Lung (tissue), 12 donors: ENCODE measurements around the gene FLVCR2. TPM values are rescaled to one million over a fixed set of nuclear protein-coding genes. Genes with fewer than 3 reads are reported as not detected.

ENCODE experiments used
- ATAC-seq: fragments of 200-7000 bp; cut with Tn5 transposase; one replicate; pipeline ENCODE4 v1.9.1; 2020; ENCODE audit warnings: moderate number of reproducible peaks; ENCODE audit not compliant: insufficient read depth, low FRiP score
- DNase-seq, 3 donors: peaks; one replicate each; pipeline ENCODE4 v3.0.0-alpha.2; 2013 to 2017
- H3K27ac ChIP-seq, 2 donors: one replicate each; pipeline ENCODE4 v1.5.1; 2013; ENCODE audit warnings: mild to moderate bottlenecking in 2 of 2, moderate library complexity in 2 of 2, control low read depth in 1 of 2, inconsistent platforms in 1 of 2, low read depth in 1 of 2, low read length in 1 of 2
- H3K27me3 ChIP-seq, 3 donors: one replicate each; pipeline ENCODE4 v1.5.1; 2013; ENCODE audit warnings: low read length in 2 of 3; ENCODE audit not compliant: control insufficient read depth in 3 of 3, insufficient read depth in 3 of 3
- H3K36me3 ChIP-seq, 4 donors: one replicate each; pipeline ENCODE4 v1.5.1; 2013; ENCODE audit warnings: low read length in 4 of 4, mild to moderate bottlenecking in 1 of 4, moderate library complexity in 1 of 4; ENCODE audit not compliant: control insufficient read depth in 4 of 4, insufficient read depth in 4 of 4
- H3K4me1 ChIP-seq, 5 donors: one replicate each; pipeline ENCODE4 v1.5.1; 2013; ENCODE audit warnings: low read length in 5 of 5, mild to moderate bottlenecking in 2 of 5, moderate library complexity in 1 of 5; ENCODE audit not compliant: control insufficient read depth in 5 of 5, insufficient read depth in 5 of 5
- H3K4me3 ChIP-seq: one replicate; pipeline ENCODE4 v1.5.1; 2013; ENCODE audit warnings: mild to moderate bottlenecking, control low read depth, moderate library complexity
- H3K9ac ChIP-seq, 2 donors: one replicate each; pipeline ENCODE4 v1.5.1; 2013; ENCODE audit warnings: low read length in 2 of 2, control low read depth in 1 of 2; ENCODE audit not compliant: insufficient read depth in 1 of 2
- H3K9me3 ChIP-seq, 4 donors: one replicate each; pipeline ENCODE4 v1.5.1; 2013; ENCODE audit warnings: low read length in 3 of 4, mild to moderate bottlenecking in 1 of 4, moderate library complexity in 1 of 4; ENCODE audit not compliant: control insufficient read depth in 4 of 4, insufficient read depth in 3 of 4
- WGBS, 2 donors: extraction: QIAGEN DNeasy Blood & Tissue Kit; methylation state at CpG; one replicate each; pipeline ENCODE4 v1.1.7; 2013; 5-methylcytosine and 5-hydroxymethylcytosine counted together
- polyA plus RNA-seq, 2 donors: library from polyadenylated mRNA; stranded (reverse); fragments of 200-250 nt; gene quantifications; one replicate each; pipeline ENCODE4 v1.2.1, GENCODE V29; 2013
- total RNA-seq, 2 donors: library from RNA; depleted of rRNA in 1 of 2; stranded (reverse); fragments of >200 nt in 1 of 2; gene quantifications; one replicate each; pipeline ENCODE4 v1.2.1, GENCODE V29; 2014 to 2021
- TF ChIP-seq, protein P1 (sequence below): IDR thresholded peaks from 2 replicates; pipeline ENCODE4 v1.5.1; 2012; ENCODE audit warnings: mild to moderate bottlenecking; ENCODE audit errors: control extremely low read depth, extremely low read depth
- donor health status: control.
- donor health status: control.
- donor health status: Bipolar disorder and iron deficiency.
- donor health status: healthy.
- donor health status: DM: yes; HTN: yes; CAD: no.

Gene FLVCR2
- total and polyA plus RNA-seq, 4 donors, result 4.7 to 37.6 (median 20.5) TPM

DNA sequence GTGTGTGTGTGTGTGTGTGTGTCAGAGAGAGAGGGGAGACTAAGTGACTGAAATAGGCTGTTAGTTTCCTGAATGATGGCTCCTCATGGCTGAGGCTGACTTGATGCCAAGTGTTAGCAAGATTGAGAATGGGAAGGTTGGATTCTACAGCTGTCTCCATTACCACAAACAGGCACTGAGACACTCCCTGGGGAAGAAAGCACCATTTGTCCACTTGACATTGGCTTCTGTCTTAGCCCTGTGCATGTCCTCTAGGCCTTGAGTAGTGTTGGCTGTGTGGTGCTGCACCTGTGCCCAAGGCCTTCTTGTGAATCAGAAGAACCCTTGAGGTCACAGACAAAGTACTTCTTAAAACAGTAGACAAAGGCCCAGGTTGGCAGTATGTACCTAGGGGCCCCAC, 66.6 kb downstream of the FLVCR2 start:
- peaks cover 6 to 11% (median 9%) of the 10 kb centered on the region in 4 donors for H3K36me3 ChIP-seq
- DNase-seq, result no peak
- H3K27me3 ChIP-seq, result no peaks in the 10 kb centered on the region
- ATAC-seq, result no peak
- peaks cover 0 to 14% (median 6%) of the 10 kb centered on the region in 5 donors for H3K4me1 ChIP-seq
- TF ChIP-seq, protein P1, sequence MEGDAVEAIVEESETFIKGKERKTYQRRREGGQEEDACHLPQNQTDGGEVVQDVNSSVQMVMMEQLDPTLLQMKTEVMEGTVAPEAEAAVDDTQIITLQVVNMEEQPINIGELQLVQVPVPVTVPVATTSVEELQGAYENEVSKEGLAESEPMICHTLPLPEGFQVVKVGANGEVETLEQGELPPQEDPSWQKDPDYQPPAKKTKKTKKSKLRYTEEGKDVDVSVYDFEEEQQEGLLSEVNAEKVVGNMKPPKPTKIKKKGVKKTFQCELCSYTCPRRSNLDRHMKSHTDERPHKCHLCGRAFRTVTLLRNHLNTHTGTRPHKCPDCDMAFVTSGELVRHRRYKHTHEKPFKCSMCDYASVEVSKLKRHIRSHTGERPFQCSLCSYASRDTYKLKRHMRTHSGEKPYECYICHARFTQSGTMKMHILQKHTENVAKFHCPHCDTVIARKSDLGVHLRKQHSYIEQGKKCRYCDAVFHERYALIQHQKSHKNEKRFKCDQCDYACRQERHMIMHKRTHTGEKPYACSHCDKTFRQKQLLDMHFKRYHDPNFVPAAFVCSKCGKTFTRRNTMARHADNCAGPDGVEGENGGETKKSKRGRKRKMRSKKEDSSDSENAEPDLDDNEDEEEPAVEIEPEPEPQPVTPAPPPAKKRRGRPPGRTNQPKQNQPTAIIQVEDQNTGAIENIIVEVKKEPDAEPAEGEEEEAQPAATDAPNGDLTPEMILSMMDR, result no peak
- no peak overlapping the region for H3K9ac ChIP-seq
- H3K27ac ChIP-seq, result no peak overlapping the region
- H3K4me3 ChIP-seq, result no peak overlapping the region
- H3K9me3 ChIP-seq, result no peaks in the 10 kb centered on the region

DNA sequence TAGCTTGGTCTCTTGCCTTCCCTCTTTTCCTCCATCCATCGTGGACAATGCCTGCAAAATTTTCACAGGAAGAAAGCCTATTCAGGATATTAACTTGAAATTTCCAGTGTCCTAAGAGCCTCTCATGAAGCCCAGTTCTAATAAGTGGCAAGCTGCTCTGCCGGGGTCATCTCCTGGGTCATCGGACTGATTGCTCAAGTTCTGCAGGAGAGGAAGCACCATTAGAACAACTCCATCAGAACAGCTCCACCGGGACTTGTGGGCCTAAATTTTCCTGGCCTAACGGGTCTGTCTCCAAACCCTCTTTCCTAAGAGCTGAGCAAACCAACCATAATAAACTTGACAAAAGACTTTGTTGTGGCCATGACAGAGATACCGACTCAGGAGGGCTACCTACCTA, 68.3 kb downstream of the FLVCR2 start:
- TF ChIP-seq, protein P1, result no peak
- H3K9me3 ChIP-seq, result no peaks in the 10 kb centered on the region
- H3K9ac ChIP-seq, result no peak overlapping the region
- peaks cover 0 to 14% (median 6%) of the 10 kb centered on the region in 5 donors for H3K4me1 ChIP-seq
- WGBS, 2 donors, result 72 to 79% methylated on average over 6 of the region's 6 CpGs
- no peaks in the 10 kb centered on the region for H3K27me3 ChIP-seq
- H3K36me3 ChIP-seq, result peaks cover 6 to 24% (median 19%) of the 10 kb centered on the region in 4 donors
- DNase-seq (no peak), ATAC-seq (no peak)
- H3K4me3 ChIP-seq, result no peak overlapping the region
- peak overlapping the region in 1 of 2 donors; percentile 61 for H3K27ac ChIP-seq

DNA sequence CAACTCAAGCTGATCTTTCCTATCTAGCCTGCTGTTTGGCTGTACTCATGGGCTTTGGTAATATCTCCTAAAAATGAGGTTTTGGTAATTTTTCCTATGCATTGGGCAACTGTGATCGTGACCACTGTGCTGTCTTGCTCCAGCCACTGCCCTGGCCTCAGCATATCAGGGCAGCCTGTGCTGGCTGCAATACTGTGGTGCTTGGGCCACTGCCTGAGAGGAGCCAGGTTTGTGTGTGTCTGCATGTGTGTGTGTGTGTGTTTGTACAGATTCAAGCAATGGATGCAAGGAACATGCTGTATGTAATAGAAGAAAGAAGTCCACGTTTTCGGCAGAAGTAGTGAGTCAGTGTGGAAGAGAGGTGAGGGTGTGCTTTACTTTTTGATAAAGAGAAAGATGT, 69.2 kb downstream of the FLVCR2 start:
- Histone ChIP-seq H3K9ac (no peak overlapping the region), H3K36me3 (peaks cover 6 to 32% (median 20%) of the 10 kb centered on the region in 4 donors), H3K4me1 (peaks cover 0 to 14% (median 6%) of the 10 kb centered on the region in 5 donors), H3K4me3 (no peak overlapping the region), H3K9me3 (no peaks in the 10 kb centered on the region), H3K27ac (peak overlapping the region; percentile 42 to 79), H3K27me3 (no peaks in the 10 kb centered on the region)
- TF ChIP-seq, protein P1, result no peak
- no peak for ATAC-seq
- 61 to 68% methylated on average over 3 of the region's 3 CpGs for WGBS, 2 donors
- peak in 1 of 3 donors; percentile 46 for DNase-seq
